GM23248 (cell line): ENCODE results near the gene ZNF831.

Experiments
- EZH2 ChIP-seq: fragments of 200-600 bp; sonication (generic); IDR thresholded peaks from 2 replicates; pipeline ENCODE4 v1.6.1; 2018; ENCODE audit warnings: antibody characterized with exemption, mild to moderate bottlenecking; ENCODE audit not compliant: insufficient read depth, poor library complexity, severe bottlenecking
- EZH2phosphoT487 ChIP-seq: fragments of 200-600 bp; sonication (generic); IDR thresholded peaks from 2 replicates; pipeline ENCODE4 v1.6.1; 2018; ENCODE audit warnings: antibody characterized with exemption, moderate library complexity, mild to moderate bottlenecking, low read depth; ENCODE audit not compliant: insufficient read depth

- TF ChIP-seq EZH2 (no peak), EZH2phosphoT487 (no peak)
Observed at GRCh38 chr20:59161721-59162120, 1.9 kb upstream of the ZNF831 start.
